Thyroid gland (tissue), 4 donors: Measurements from ENCODE around the gene ZNF302.

Source experiments
- POLR2A ChIP-seq, 2 donors: fragments of 450-650 bp; IDR thresholded peaks; one replicate each; pipeline ENCODE4 v1.6.1; 2017; ENCODE audit warnings: antibody characterized with exemption in 2 of 2, mild to moderate bottlenecking in 2 of 2, moderate library complexity in 1 of 2
- TF ChIP-seq, protein P1 (sequence below), 6 experiments: fragments of 200-600 bp in 3 of 6; fragments of 450-650 bp in 3 of 6; sonication (generic) in 3 of 6; IDR thresholded peaks; one replicate each; pipeline ENCODE4 v1.5.1; 2016 to 2019; ENCODE audit warnings: antibody characterized with exemption in 6 of 6, mild to moderate bottlenecking in 2 of 6, inconsistent platforms in 1 of 6, moderate library complexity in 1 of 6

GRCh38 chr19:34664870-34665269 is 12.6 kb upstream of the ZNF302 start:
- TF ChIP-seq, protein P1, sequence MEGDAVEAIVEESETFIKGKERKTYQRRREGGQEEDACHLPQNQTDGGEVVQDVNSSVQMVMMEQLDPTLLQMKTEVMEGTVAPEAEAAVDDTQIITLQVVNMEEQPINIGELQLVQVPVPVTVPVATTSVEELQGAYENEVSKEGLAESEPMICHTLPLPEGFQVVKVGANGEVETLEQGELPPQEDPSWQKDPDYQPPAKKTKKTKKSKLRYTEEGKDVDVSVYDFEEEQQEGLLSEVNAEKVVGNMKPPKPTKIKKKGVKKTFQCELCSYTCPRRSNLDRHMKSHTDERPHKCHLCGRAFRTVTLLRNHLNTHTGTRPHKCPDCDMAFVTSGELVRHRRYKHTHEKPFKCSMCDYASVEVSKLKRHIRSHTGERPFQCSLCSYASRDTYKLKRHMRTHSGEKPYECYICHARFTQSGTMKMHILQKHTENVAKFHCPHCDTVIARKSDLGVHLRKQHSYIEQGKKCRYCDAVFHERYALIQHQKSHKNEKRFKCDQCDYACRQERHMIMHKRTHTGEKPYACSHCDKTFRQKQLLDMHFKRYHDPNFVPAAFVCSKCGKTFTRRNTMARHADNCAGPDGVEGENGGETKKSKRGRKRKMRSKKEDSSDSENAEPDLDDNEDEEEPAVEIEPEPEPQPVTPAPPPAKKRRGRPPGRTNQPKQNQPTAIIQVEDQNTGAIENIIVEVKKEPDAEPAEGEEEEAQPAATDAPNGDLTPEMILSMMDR (IDR thresholded peaks at IDR 0.05), result no peak
- TF ChIP-seq POLR2A (IDR thresholded peaks at IDR 0.05), result no peak
